ENCODE data around the gene MAN2A1. TPM values are rescaled to one million over a fixed set of nuclear protein-coding genes. Genes with fewer than 3 reads are reported as not detected.
A peak's percentile ranks its signal among the peaks of the same experiment; 100 is the strongest.
"Not testable (repeated sequence)": the region's sequence is repeated elsewhere in the genome, so short reads cannot be mapped to it uniquely, and the experiment has no call there.

The MAN2A1 gene
- total RNA-seq, 1 donor from 2014 or later = 83.6 TPM

DNA sequence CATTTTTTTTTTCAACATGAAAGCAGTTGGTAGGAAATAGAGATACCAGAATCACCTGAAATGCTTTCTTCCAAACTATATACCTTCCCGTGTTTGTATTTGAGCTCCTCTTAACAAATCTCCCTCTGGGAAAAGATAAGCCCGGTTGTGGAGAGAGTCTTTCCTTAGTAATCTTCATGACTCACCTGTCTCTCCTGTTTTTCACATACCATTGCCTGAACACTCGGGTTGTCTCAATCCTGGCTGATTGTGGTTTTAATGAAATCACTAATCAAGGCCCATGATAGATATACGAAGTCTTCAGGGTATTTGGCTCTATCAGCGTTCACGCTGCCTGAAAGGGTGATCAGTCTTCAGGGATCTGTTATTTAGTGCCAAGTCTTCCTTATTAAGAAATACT lies 136.7 kb downstream of the MAN2A1 start:
- Mint-ChIP-seq H3K27ac (ENCODE audit: unreplicated experiment) (no peak overlapping the region), H3K4me1 (ENCODE audit: unreplicated experiment) (peaks cover 8% of the 10 kb centered on the region), H3K27me3 (ENCODE audit: unreplicated experiment) (no peaks in the 10 kb centered on the region), H3K36me3 (ENCODE audit: low read depth, unreplicated experiment) (peaks cover 14% of the 10 kb centered on the region), H3K4me3 (ENCODE audit: unreplicated experiment) (no peak overlapping the region), H3K9me3 (ENCODE audit: unreplicated experiment) (no peaks in the 10 kb centered on the region)
- TF ChIP-seq, protein P1, sequence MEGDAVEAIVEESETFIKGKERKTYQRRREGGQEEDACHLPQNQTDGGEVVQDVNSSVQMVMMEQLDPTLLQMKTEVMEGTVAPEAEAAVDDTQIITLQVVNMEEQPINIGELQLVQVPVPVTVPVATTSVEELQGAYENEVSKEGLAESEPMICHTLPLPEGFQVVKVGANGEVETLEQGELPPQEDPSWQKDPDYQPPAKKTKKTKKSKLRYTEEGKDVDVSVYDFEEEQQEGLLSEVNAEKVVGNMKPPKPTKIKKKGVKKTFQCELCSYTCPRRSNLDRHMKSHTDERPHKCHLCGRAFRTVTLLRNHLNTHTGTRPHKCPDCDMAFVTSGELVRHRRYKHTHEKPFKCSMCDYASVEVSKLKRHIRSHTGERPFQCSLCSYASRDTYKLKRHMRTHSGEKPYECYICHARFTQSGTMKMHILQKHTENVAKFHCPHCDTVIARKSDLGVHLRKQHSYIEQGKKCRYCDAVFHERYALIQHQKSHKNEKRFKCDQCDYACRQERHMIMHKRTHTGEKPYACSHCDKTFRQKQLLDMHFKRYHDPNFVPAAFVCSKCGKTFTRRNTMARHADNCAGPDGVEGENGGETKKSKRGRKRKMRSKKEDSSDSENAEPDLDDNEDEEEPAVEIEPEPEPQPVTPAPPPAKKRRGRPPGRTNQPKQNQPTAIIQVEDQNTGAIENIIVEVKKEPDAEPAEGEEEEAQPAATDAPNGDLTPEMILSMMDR (IDR thresholded peaks at IDR 0.05; ENCODE audit: unreplicated experiment) = no peak
- DNase-seq (ENCODE audit: low spot score) = no peak

DNA sequence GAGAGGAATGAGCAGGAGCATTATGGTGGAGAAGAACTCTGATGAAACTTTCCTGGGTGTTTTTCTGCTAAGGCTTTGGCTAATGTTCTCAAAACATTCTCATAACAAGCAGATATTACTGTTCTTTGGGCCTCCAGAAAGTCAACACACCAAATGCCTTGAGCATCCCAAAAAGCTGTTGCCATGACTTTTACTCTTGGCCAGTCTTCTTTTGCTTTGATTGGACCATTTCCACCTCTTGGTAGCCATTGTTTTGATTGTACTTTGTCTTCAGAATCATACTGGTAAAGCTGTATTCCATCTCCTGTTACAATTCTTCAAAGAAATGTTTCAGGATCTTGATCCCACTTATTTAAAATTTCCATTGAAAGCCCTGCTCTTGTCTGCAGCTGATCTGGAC lies 139.6 kb downstream of the MAN2A1 start:
- H3K36me3 Mint-ChIP-seq (ENCODE audit: low read depth, unreplicated experiment) = peaks cover 21% of the 10 kb centered on the region
- TF ChIP-seq, protein P1 (IDR thresholded peaks at IDR 0.05; ENCODE audit: unreplicated experiment) = no peak
- H3K9me3 Mint-ChIP-seq (ENCODE audit: unreplicated experiment) = no peaks in the 10 kb centered on the region
- peaks cover 1% of the 10 kb centered on the region for H3K27me3 Mint-ChIP-seq (ENCODE audit: unreplicated experiment)
- H3K4me1 Mint-ChIP-seq (ENCODE audit: unreplicated experiment) = peaks cover 13% of the 10 kb centered on the region
- H3K4me3 Mint-ChIP-seq (ENCODE audit: unreplicated experiment) = no peak overlapping the region
- no peak for DNase-seq (ENCODE audit: low spot score)
- H3K27ac Mint-ChIP-seq (ENCODE audit: unreplicated experiment) = no peak overlapping the region

DNA sequence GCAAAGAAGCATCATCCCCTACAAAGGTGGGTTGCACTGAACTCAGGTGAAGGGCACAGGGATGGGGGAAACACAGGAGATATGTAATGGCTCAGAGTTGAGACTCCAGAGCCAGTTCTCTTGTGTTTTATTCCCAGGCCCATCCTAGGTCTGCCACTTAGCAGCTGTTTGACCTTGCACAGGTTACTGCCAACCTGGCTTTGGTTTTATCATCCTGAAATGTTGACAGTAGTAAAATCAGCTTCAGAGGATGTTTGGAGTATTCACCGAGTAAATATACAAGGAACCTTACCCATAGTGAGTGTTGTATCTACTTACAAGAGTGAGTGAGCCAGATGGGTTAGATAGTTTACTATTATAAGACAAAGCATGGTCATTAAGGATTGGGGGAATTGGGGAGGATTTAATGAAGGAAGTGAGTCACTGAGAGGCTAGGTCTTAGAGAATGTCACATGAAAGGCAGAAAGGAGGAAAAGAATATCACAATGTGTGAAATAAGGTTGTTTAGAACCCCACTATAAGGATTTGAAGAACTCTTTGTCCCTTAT lies 141.3 kb downstream of the MAN2A1 start:
- no peak for DNase-seq (ENCODE audit: low spot score)
- peaks cover 1% of the 10 kb centered on the region for H3K27me3 Mint-ChIP-seq (ENCODE audit: unreplicated experiment)
- TF ChIP-seq, protein P1 (IDR thresholded peaks at IDR 0.05; ENCODE audit: unreplicated experiment) = no peak
- no peaks in the 10 kb centered on the region for H3K9me3 Mint-ChIP-seq (ENCODE audit: unreplicated experiment)
- H3K4me1 Mint-ChIP-seq (ENCODE audit: unreplicated experiment) = peaks cover 5% of the 10 kb centered on the region
- peaks cover 16% of the 10 kb centered on the region for H3K36me3 Mint-ChIP-seq (ENCODE audit: low read depth, unreplicated experiment)
- H3K4me3 Mint-ChIP-seq (ENCODE audit: unreplicated experiment) = no peak overlapping the region
- no peak overlapping the region for H3K27ac Mint-ChIP-seq (ENCODE audit: unreplicated experiment)

DNA sequence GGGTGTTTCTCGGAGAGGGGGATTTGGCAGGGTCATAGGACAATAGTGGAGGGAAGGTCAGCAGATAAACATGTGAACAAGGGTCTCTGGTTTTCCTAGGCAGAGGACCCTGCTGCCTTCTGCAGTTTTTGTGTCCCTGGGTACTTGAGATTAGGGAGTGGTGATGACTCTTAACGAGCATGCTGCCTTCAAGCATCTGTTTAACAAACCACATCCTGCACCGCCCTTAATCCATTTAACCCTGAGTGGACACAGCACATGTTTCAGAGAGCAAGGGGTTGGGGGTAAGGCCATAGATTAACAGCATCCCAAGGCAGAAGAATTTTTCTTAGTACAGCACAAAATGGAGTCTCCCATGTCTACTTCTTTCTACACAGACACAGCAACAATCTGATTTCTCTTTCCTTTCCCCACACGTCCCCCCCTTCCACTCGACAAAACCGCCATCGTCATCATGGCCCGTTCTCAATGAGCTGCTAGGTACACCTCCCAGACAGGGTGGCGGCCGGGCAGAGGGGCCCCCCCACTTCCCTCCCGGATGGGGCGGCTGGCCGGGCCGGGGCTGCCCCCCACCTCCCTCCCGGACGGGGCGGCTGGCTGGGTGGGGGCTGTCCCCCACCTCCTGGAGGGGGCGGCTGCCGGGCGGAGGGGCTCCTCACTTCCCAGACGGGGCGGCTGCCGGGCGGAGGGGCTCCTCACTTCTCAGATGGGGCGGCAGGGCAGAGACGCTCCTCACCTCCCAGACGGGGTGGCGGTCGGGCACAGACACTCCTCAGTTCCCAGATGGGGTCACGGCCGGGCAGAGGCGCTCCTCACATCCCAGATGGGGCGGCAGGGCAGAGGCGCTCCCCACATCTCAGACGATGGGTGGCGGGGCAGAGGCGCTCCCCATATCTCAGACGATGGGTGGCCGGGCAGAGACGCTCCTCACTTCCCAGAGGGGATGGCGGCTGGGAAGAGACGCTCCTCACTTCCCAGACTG lies 142.8 kb downstream of the MAN2A1 start:
- H3K4me3 Mint-ChIP-seq (ENCODE audit: unreplicated experiment); H3K4me1 Mint-ChIP-seq (ENCODE audit: unreplicated experiment); H3K9me3 Mint-ChIP-seq (ENCODE audit: unreplicated experiment); H3K27me3 Mint-ChIP-seq (ENCODE audit: unreplicated experiment); DNase-seq (ENCODE audit: low spot score); H3K27ac Mint-ChIP-seq (ENCODE audit: unreplicated experiment): not testable (repeated sequence)
- H3K36me3 Mint-ChIP-seq (ENCODE audit: low read depth, unreplicated experiment) = peaks cover 16% of the 10 kb centered on the region

DNA sequence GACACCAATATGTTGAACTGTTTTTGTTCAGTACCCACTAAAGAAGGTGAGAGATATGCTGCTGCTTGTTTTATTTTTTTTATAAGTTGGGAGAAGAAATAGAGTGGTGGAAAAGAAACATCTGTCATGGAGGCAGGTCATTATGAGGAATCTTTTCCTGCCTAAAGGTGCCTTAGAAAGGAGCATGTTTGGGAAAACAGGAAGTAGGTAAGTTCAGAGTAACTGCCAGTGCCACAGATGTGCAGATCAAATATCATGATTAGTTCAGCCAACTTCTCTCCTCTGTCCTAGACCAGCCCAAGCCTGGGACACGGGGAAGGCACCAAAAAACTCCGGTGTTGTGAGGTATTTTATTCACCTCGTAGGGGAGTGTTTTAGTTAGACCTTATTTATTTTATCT lies 144.2 kb downstream of the MAN2A1 start:
- DNase-seq (ENCODE audit: low spot score) = no peak
- Mint-ChIP-seq H3K27me3 (ENCODE audit: unreplicated experiment) (peaks cover 1% of the 10 kb centered on the region), H3K27ac (ENCODE audit: unreplicated experiment) (peak overlapping the region; percentile 0), H3K36me3 (ENCODE audit: low read depth, unreplicated experiment) (peaks cover 16% of the 10 kb centered on the region), H3K4me3 (ENCODE audit: unreplicated experiment) (peak overlapping the region; percentile 20), H3K9me3 (ENCODE audit: unreplicated experiment) (no peaks in the 10 kb centered on the region), H3K4me1 (ENCODE audit: unreplicated experiment) (peaks cover 5% of the 10 kb centered on the region)
- TF ChIP-seq, protein P1 (IDR thresholded peaks at IDR 0.05; ENCODE audit: unreplicated experiment) = no peak
